Heart left ventricle (tissue), 16 donors: ENCODE measurements around the gene CENPA. TPM values are rescaled to one million over a fixed set of nuclear protein-coding genes. Genes with fewer than 3 reads are reported as not detected.
A peak's percentile ranks its signal among the peaks of the same experiment; 100 is the strongest.

Experiments
- ATAC-seq, 4 donors: fragments of 200-7000 bp; cut with Tn5 transposase; one replicate each; pipeline ENCODE4 v1.9.1; 2020 to 2022; ENCODE audit warnings: moderate library complexity in 4 of 4, mild to moderate bottlenecking in 3 of 4, moderate number of reproducible peaks in 1 of 4
- DNase-seq, 5 donors: peaks; one replicate each; pipeline ENCODE4 v3.0.0-alpha.2; 2020
- H3K27ac ChIP-seq, 12 donors: fragments of 200-600 bp; sonication (generic) in 4 of 12; one replicate each; pipeline versions ENCODE4 v1.5.0 to v1.8.0; 2016 to 2022; ENCODE audit warnings: mild to moderate bottlenecking in 2 of 12
- H3K27me3 ChIP-seq, 9 donors: fragments of 200-600 bp; sonication (generic) in 2 of 9; one replicate each; pipeline versions ENCODE4 v1.5.1 to v1.8.0; 2016 to 2022; ENCODE audit warnings: mild to moderate bottlenecking in 3 of 9
- H3K36me3 ChIP-seq, 9 donors: fragments of 200-600 bp; sonication (generic) in 2 of 9; one replicate each; pipeline versions ENCODE4 v1.5.0 to v1.8.0; 2018 to 2022; ENCODE audit warnings: mild to moderate bottlenecking in 2 of 9
- H3K4me1 ChIP-seq, 12 donors: fragments of 200-600 bp; sonication (generic) in 4 of 12; one replicate each; pipeline versions ENCODE4 v1.5.0 to v1.8.0; 2016 to 2022; ENCODE audit warnings: mild to moderate bottlenecking in 3 of 12
- H3K4me3 ChIP-seq, 12 donors: fragments of 200-600 bp; sonication (generic) in 4 of 12; one replicate each; pipeline versions ENCODE4 v1.5.0 to v1.8.0; 2017 to 2022; ENCODE audit warnings: mild to moderate bottlenecking in 9 of 12, moderate library complexity in 4 of 12
- H3K9me3 ChIP-seq, 12 donors: fragments of 200-600 bp; sonication (generic) in 4 of 12; one replicate each; pipeline versions ENCODE4 v1.5.0 to v1.8.0; 2016 to 2022; ENCODE audit warnings: mild to moderate bottlenecking in 1 of 12
- CTCF ChIP-seq, 12 donors: fragments of 200-600 bp; sonication (generic) in 4 of 12; IDR thresholded peaks; one replicate each; pipeline versions ENCODE4 v1.5.0 to v1.8.0; 2018 to 2022; ENCODE audit warnings: antibody characterized with exemption in 12 of 12, mild to moderate bottlenecking in 5 of 12
- POLR2A ChIP-seq, 2 donors: fragments of 450-650 bp; IDR thresholded peaks; one replicate each; pipeline ENCODE4 v1.6.1; 2017; ENCODE audit warnings: antibody characterized with exemption in 2 of 2, mild to moderate bottlenecking in 2 of 2, moderate library complexity in 2 of 2
- WGBS, 4 donors: extraction: QIAGEN DNeasy Blood & Tissue Kit in 2 of 4; methylation state at CpG; one replicate each; pipeline versions ENCODE4 v1.1.5 to v1.1.7; 2013 to 2018; 5-methylcytosine and 5-hydroxymethylcytosine counted together
- intact Hi-C, 10 donors: fragments of 100-400 bp; cut with DNase I; formaldehyde crosslinking; loops; one replicate each; pipeline versions ENCODE4 v1.11.1 to v1.14.2; 2022
- polyA plus RNA-seq, 2 donors: library from polyadenylated mRNA; stranded (reverse); fragments of 200-250 nt; gene quantifications; one replicate each; pipeline ENCODE4 v1.2.3, GENCODE V29; 2013
- total RNA-seq, 9 donors: library from RNA; depleted of rRNA in 2 of 9; stranded (reverse); fragments of >200 nt in 2 of 9; fragmentation: NEBNext Ultra II Directional in 3 of 9; extraction: Animal tissue kit (Norgen Biotek cat#: 25700) in 3 of 9; gene quantifications; one replicate each; pipeline versions ENCODE4 v1.1.0 to v1.2.4, GENCODE V29; 2016 to 2023
- donor health status: ischemic (EF 13 %, LVEDD 7.1; RV severe dilation, severe dysfunction).
- donor health status: healthy with polysubstance abuse.
- donor health status: DM: no; HTN: yes; CAD: no.
- donor health status: DM: no; HTN: no; CAD: no.
- donor health status: ischemic (EF 25% LVEDD 6.9; RV normal size, moderate dysfunction).
- donor health status: ischemic (EF 25% LVEDD 5.7; RV mildly dilated, moderate dysfunction).
- donor health status: healthy.
- donor health status: DM: yes; HTN: yes; CAD: no.
- donor health status: ischemic (EF 35%, LVEDD 5.7; RV mildly dilated, moderate dysfunction).
- donor health status: nonischemic (EF 11% LVEDD 7.7; RV severe dilation, severe dysfunction).
- donor health status: DM: yes; HTN: yes; CAD: no.
- donor health status: PGD.
- donor health status: ischemic (EF 29% LVEDD 5.4; RV normal size, mild dysfunction).
- donor health status: nonischemic (EF 23%, LVEDD 6.1; RV moderate dilation, normal function).

Gene CENPA
- total and polyA plus RNA-seq, 11 donors = 0.25 to 26.8 (median 3.2) TPM; not detected in 1

- intact Hi-C loops = no loop called here
- ATAC-seq = no peak
- 89 to 95% (median 92%) methylated on average over 3 of the region's 3 CpGs for WGBS, 4 donors
Measured at GRCh38 chr2:26809211-26809610, 23.4 kb downstream of the CENPA start.

GRCh38 chr2:26809876-26810577 is 24.2 kb downstream of the CENPA start:
- H3K36me3 ChIP-seq = no peaks in the 10 kb centered on the region
- no peak for TF ChIP-seq CTCF (IDR thresholded peaks at IDR 0.05)
- no peak for TF ChIP-seq POLR2A (IDR thresholded peaks at IDR 0.05)
- WGBS, 4 donors = 56 to 72% (median 65%) methylated on average over 6 of the region's 6 CpGs
- H3K9me3 ChIP-seq = no peaks in the 10 kb centered on the region
- ATAC-seq (peak in 2 of 4 donors; percentile 34 to 60), DNase-seq (no peak)
- H3K4me1 ChIP-seq = peaks cover 0 to 10% (median 0%) of the 10 kb centered on the region in 12 donors
- intact Hi-C loops = no loop called here
- H3K27me3 ChIP-seq = peaks cover 0 to 9% (median 0%) of the 10 kb centered on the region in 9 donors
- H3K4me3 ChIP-seq = no peak overlapping the region
- H3K27ac ChIP-seq = no peak overlapping the region

More at GRCh38 chr2:26809211-26809610, 23.4 kb downstream of the CENPA start:
- TF ChIP-seq CTCF (IDR thresholded peaks at IDR 0.05) = no peak
- TF ChIP-seq POLR2A (IDR thresholded peaks at IDR 0.05) = no peak
- no peaks in the 10 kb centered on the region for H3K36me3 ChIP-seq
- H3K4me1 ChIP-seq = peaks cover 0 to 10% (median 0%) of the 10 kb centered on the region in 12 donors
- H3K27ac ChIP-seq = no peak overlapping the region
- H3K27me3 ChIP-seq = peaks cover 0 to 7% (median 0%) of the 10 kb centered on the region in 9 donors
- no peak for DNase-seq
- no peaks in the 10 kb centered on the region for H3K9me3 ChIP-seq
- no peak overlapping the region for H3K4me3 ChIP-seq

GRCh38 chr2:26811261-26811660 is 25.4 kb downstream of the CENPA start:
- Histone ChIP-seq H3K36me3 (no peaks in the 10 kb centered on the region), H3K27ac (no peak overlapping the region), H3K4me3 (no peak overlapping the region), H3K4me1 (peaks cover 0 to 10% (median 0%) of the 10 kb centered on the region in 12 donors), H3K9me3 (no peaks in the 10 kb centered on the region), H3K27me3 (peaks cover 0 to 9% (median 0%) of the 10 kb centered on the region in 9 donors)
- ATAC-seq (peak in 1 of 4 donors; percentile 24), DNase-seq (no peak)
- intact Hi-C loops = no loop called here
- 78 to 86% (median 82%) methylated on average over 8 of the region's 8 CpGs for WGBS, 4 donors
- TF ChIP-seq POLR2A (IDR thresholded peaks at IDR 0.05) (no peak), CTCF (IDR thresholded peaks at IDR 0.05) (no peak)

- WGBS, 4 donors = 75 to 79% (median 76%) methylated on average over 14 of the region's 14 CpGs
- ATAC-seq (no peak), DNase-seq (no peak)
- Histone ChIP-seq H3K27me3 (peaks cover 0 to 9% (median 0%) of the 10 kb centered on the region in 9 donors), H3K36me3 (no peaks in the 10 kb centered on the region), H3K27ac (no peak overlapping the region), H3K4me1 (peaks cover 0 to 10% (median 0%) of the 10 kb centered on the region in 12 donors), H3K4me3 (no peak overlapping the region), H3K9me3 (no peaks in the 10 kb centered on the region)
- TF ChIP-seq POLR2A (IDR thresholded peaks at IDR 0.05) (no peak), CTCF (IDR thresholded peaks at IDR 0.05) (no peak)
- intact Hi-C loops = no loop called here
Measured at GRCh38 chr2:26811791-26812694, 26.2 kb downstream of the CENPA start.
